NOMO-1 (cell line): ENCODE measurements around the gene ADAD1.
"Not testable (repeated sequence)": the region's sequence is repeated elsewhere in the genome, so short reads cannot be mapped to it uniquely, and the experiment has no call there.

ENCODE experiments used
- DNase-seq, 2 experiments: peaks; one replicate each; lab custom pipeline; 2025; ENCODE audit not compliant: unreplicated experiment in 2 of 2; lab: John Stamatoyannopoulos, UW

The ADAD1 gene

DNA sequence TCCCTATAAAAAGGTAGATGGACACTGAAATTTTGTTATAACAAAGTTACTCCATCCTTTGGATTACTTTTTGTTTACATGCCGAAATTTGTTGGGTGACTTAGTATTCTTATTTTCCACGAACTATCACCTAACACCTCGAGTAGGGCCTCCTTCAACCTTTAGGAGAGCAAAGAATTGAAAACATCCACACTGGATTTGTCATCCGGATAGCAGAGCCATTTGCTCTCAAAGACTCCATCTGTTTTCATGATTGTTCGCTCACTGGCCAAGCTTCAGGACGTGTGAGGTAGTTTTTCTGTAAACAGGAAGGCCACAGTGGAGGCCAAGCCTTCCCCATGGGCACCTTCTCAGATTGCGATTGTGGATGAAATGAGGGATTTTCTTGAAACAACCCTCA, at the start of gene ADAD1:
TSS of gene ADAD1 (plus strand) at position 301 of the 400 bp plus-strand sequence. CDS start 1,059 bp downstream, outside the sequence.
- no peak for DNase-seq

DNA sequence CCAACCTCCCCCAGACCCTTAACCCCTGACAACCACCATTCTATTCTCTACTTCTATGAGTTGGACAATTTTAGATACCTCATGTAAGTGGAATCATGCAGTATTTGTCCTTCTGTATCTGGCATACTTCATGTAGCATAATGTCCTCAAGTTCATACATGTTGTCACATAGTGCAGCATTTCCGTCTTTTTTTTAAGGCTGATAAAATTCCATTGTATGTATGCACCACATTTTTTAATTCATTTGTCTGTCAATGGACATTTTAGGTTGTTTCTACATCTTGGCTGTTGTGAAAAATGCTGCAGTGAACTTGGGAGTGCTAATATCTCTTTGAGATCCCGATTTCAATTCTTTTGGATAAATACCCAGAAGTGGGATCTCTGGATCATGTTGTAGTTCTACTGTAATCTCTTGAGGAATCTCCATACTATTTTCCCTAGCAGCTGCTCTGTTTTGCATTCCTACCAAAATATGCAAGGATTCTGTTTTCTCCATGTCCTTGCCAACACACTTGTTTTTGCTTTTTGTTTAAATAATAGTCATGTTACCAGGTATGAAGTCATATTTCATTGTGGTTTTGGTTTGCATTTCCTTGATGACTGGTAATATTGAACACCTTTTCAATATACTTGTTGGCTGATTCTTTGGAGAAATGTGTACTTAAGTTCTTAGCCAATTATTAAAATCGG, 48.8 kb upstream of the ADAD1 start:
- DNase-seq, result no peak

DNA sequence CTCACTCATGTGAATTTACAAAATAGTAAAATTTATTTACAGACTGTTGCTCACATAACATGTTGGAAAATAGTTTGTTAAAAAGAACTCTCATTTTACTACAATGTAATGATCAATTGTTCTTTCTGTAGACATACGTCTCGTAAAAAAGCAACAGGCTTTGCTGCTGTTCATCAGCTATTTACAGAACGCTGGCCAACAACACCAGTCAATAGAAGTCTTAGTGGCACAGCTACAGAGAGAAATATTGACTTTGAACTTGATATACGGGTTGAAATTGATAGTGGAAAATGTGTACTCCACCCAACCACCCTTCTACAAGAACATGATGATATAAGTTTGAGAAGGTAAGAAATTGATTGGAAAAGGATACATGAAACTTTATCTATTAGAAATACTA, 47.6 kb upstream of the ADAD1 start:
- no peak for DNase-seq

DNA sequence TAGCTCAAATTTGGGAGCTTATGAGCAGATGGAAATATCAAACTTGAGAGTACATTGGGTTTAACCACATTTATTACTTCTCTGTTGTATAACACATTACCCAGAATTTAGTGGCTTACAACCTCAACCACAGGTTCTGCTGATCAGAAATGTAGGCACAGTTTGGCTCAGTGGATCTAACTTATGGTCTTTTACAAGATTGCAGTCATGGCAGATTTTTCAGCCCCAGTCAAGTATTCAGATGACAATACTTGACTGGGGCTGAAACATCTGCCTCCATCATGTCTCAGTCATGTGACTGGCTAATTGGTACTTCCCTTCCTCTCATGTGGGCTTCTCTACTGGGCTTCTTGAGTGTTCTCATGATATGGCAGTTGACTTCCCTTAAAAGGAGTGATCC, 44.0 kb upstream of the ADAD1 start:
- DNase-seq, result no peak

DNA sequence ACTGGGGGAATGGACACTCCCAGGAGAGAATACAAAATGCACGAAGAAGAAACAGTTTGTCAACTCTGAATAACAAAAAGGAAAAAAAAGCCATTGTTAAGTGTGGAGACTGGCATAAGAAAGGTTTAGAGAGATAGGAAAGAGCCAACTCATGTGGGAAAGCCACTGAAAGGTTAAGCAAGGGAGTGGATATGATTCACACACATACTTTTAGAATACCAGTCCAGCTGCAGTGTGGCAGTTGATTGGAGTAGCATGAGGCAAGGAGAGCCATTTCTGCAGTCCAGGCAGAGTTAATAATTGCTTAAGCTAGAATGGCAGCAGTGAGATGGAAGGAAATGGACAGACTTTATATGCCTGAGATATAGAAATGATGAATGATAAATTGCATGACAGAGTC, 36.9 kb upstream of the ADAD1 start:
- no peak for DNase-seq

DNA sequence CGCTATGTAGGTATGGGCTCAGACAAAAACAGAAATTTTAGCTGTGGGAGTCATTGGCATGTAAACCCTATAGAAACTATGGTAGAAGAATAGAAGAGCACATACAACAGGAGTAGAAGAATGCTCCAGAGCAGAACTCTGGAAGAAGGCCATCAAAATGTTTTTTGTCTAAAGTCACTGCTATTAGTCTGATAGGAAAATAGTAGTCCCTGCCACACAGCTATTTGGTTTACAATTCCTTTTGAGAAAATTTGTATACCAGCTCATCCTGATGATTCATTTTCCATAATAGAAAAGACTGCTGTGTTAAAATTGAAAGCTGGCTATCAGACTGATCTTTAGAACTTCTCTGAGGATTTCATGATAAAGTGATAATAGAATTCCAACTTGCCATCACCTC, 32.8 kb upstream of the ADAD1 start:
- DNase-seq, result no peak

DNA sequence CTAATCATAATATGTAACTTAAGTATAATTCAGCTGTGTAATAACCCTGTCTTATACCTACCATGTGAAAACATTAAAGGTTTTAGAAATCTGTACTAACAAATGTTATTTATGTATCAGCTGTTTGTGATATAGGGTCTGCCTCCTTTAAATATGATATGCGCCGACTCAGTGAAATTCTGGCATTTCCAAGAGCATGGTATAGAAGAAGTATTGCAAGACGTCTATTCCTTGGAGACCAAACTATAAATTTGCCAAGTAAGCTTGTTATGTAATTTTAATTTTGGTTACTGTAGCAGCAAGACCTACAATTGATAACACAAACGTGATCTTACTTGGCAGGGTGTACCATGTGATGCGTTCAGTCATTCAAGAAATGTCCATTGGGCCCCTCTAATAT, 32.3 kb upstream of the ADAD1 start:
- no peak for DNase-seq

DNA sequence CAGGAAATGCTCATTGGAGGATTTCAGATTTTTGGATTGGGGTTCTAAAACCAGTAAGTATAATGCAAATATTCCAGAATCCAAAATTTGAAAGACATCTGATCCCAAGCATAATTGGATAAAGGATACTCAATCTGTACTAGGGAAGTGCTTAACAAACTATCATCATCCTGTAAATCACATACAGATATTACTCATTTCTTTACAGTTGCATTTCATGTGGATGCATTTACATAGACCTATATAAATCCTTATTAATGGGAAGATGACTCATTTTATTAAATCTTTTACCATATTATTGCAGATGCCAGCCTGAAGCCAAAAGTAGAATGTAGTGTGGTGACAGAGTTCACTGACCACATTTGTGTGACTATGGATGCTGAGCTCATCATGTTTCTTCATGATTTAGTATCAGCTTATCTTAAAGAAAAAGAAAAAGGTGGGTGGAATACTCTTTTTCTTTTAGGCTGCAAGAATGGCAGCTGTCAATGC, 22.4 kb upstream of the ADAD1 start:
- DNase-seq, result no peak

DNA sequence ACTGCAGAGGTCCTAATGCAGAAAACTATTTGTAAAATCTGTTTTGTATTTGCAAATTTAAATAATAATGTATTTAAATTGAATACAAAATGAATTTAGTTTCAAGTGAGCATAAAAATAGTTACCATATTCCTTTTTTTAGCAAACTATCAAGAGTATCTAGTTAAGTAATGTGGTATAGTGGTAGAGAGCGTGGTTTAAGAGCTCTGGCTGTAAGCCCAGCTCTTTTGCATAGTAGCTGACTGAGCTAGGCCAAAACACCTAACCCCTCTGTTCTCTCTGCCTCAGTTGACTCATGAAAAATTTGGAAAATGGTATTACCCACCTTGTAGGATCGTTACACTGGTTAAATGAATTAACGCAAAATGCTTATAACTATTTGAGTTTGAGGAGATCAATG, 18.1 kb upstream of the ADAD1 start:
- no peak for DNase-seq

DNA sequence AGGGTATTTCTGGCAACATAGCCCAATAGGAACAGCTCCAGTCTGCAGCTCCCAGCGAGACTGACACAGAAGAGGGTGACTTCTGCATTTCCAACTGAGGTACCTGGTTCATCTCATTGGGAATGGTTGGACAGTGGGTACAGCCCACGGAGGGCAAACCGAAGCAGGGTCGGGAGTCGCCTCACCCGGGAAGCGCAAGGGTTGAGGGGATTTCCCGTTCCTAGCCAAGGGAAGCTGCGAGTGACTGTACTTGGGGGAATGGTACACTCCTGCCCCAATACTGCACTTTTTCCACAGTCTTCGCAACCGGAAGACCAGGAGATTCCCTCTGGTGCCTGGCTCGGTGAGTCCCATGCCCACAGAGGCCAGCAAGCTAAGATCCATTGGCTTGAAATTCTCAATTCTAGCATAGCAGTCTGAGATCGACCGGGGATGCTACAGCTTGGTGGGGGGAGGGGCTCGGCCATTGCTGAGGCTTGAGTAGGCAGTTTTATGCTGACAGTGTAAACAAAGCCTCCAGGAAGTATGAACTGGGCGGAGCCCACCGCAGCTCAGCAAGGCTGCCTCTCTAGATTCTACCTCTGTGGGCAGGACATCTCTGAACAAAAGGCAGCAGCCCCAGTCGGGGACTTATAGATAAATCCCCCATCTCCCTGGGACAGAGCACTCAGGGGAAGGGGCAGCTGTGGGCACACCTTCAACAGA, 14.0 kb upstream of the ADAD1 start:
- no peak for DNase-seq

DNA sequence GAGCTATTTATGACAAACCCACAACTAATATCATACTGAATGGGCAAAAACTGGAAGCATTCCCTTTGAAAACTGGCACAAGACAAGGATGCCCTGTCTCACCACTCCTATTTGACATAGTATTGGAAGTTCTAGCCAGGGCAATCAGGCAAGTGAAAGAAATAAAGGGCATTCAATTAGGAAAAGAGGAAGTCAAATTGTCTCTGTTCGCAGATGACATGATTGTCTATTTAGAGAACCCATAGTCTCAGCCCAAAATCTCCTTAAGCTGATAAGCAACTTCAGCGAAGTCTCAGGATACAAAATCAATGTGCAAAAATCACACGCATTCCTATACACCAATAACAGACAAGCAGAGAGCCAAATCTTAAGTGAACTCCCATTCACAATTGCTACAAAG, 10.0 kb upstream of the ADAD1 start:
- not testable (repeated sequence) for DNase-seq

DNA sequence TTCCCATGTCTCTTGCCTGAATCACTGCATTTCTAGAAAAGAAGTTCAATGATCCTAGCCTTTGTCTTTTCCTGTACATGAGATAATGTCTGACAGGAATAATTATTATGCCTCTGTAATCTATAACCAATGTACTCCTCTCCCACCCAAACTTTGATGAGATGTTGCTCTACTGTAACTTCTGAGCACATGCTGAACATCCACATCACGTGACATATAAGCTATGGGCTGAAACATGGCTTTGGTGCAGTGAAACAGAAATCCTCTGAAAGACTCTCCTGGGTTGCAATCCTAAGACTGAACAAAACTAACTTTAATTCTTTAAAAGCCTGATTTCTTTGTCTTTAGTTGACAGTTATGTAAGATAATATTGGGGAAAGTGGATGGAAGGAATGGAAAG, 1.5 kb upstream of the ADAD1 start:
- DNase-seq, result no peak

DNA sequence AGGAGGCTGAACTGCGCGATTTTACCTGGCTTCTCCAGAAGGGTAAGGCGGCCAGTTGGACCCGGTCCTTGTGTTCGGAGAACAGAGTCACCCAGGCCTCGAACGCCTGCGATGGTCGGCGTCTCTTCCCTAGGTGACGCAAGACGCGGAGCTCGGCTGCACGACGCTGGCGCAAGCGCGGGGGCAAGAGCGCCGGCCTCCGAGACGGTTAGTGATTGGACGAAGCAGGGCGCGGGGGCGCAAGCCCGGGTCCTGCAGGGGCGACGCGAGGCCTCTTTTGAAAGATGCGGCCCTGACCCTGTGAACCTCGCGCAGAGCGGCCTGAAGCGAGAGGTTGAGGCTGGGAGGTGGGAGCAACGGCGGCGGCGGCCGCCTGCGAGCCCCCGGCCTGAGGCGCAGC, 428 bp downstream of the ADAD1 start:
- DNase-seq, result no peak

DNA sequence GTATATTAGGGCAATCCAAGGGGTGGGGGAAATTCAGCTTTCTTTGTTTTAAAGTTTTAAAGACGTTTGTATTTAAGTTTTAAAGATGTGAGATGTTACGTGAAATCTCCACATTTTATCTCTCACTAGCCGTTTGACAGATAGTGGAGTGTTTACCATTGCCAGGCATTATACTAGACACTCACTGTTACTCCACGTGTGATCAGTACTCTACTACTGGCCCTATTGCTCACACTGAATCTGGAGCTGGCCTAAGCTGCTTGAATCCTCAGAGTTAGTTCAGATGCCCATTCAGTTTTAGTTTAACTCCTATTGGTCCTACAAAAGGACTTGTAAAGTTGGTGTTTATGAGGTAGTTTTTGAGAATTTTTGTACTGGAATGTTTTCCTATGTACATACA, 4.5 kb downstream of the ADAD1 start:
- no peak for DNase-seq

DNA sequence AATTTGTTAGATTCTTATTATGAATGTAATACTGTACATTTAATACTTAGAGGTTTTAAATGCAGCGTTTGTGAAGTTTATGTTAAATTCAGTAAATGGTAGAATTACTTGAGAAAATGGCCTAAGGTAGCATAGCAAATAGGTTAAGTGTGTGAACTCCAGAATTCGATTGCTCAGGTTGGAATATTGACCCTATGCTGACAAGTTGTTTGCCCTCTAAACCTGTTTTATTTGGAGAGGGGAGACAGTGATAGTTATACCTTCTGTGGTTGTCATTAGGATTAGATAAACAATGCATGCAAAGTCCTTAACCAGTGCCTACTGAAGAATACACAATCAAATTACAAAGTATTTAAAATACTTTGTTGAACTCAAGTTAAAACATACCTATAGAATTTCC, 5.4 kb downstream of the ADAD1 start:
- DNase-seq, result no peak

DNA sequence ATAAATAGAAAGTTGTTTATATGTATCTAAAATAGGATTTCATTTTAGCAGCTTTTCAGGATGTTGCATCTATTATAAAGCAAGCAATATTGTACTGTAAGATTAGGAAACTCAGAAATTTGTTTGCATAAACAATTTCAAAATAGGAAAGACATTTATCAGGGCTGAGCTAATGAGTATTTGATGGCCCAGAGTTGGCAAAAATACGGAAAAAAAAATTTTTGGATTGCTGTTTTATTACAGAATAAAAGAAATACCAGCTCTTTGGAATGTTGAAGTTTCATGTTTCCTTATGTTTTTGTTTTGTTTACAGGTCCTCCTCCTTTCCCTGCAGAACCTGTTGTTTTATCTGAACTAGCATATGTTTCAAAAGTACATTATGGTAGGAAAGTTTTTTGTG, 14.5 kb downstream of the ADAD1 start:
- DNase-seq, result no peak

DNA sequence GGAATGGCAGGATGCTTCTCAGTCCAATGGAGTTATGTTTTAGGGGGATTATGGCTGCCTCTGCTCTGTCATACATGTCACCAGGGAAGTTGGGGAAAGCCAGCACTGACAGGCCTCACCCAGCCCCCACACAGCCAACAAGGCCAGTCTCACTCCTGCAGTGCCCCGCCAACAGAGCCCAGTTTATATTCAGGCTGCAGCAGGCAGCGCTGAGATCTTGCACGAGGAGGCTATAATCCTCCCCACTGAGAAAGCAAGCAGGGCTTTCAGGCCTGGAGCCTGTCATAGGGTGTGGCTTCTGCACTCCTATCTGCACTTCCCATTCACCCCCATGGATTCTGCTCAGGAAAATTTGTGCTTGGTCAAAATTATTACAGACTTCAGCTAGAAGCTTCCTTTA, 25.1 kb downstream of the ADAD1 start:
- DNase-seq, result no peak

DNA sequence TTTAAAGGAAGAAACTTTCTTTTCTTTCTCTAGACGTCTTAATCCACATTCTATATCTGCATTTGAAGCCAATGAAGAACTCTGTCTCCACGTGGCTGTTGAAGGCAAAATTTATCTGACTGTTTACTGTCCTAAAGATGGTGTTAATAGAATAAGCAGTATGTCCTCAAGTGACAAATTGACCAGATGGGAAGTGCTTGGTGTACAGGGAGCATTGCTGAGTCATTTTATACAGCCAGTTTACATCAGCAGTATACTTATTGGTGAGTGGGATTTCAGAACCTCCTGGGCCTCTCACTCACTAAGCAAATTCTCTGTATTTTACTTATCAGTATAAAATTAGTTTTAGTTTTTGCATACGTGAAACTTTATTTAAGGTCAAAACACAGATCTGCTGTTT, 33.7 kb downstream of the ADAD1 start:
- DNase-seq, result no peak

DNA sequence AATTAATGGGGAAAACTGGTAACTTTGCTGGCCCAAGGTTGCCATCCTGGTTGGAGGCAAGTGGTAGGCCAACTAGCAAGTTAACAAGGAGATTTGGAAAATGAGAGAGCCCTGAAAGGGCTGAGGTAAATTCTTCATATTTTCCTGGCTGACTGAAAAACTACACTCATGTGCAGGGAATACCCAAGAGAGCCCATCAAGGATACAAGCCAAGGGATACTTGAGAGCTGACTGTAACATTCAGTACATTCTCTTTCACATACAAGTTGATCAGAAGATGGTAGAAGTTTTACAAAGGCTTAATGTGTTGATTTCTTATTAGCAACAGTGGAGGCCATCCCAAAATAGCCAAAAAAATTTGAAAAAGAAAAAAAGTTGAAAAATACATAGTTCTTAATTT, 44.4 kb downstream of the ADAD1 start:
- no peak for DNase-seq

DNA sequence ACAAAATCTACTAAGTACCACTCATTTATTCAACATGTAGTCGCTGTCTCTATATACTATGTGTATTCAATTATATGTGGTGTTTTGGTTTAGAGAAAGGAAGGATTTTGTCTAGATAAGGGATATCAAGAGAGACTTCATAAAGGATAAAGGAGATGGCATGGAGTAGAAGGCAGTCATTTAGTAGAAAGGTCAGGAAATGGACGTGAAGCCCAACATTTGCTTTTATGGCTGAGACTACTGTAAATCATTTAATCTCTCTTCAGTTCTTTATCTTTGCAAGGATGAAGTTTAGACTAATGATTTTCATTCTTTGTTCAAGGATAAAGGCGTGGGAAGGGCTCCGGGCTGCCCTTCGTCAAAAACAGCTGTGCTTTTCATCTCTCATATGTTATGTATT, 52.5 kb downstream of the ADAD1 start:
- no peak for DNase-seq

DNA sequence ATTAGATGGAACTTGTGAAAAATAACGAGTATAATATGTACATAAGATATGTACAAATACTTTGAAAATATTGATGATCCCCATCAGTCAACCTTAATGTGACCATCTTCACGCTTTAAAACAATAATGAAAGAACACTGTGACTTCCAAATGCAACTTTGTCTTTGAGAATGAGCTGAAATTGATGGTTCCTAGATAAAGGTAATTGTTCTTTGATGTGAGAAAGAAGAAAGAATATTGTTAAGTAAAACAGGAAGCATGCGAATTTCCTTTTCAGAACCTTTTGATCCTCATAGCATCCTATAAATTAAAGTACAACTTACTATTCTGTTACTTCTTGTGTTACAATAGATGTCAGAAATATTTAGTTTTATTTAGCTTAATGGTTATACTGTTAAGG, 55.5 kb downstream of the ADAD1 start:
- no peak for DNase-seq

DNA sequence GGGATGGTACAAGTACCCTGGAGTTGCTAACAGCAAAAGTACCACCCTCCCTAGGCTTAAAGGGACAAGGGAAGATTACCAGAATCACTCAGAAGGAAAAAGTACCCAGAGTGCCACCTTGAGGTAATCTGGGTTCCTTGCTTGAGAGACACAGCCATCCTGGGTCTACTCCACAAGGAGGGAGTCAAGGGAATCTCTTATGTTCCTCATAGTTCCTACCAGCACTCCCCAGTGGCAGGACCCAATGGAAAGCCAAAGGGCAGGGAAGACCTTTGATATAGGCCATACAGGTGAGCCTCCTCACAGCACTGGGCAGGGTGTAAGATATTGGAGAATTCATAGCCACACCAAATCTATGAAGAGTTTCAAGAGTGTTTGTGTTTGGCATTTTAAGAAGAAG, 72.0 kb downstream of the ADAD1 start:
- no peak for DNase-seq
